GM18951 (cell line): ENCODE measurements around the gene NBAS.

ENCODE experiments used
- POLR2A ChIP-seq: IDR thresholded peaks from 4 replicates; pipeline ENCODE4 v1.6.1; 2011; ENCODE audit warnings: mild to moderate bottlenecking; ENCODE audit not compliant: insufficient read length, insufficient read depth; ENCODE audit errors: extremely low read depth
- in situ Hi-C: fragments of 300-500 bp; cut with MboI; formaldehyde crosslinking; loops from one replicate; pipeline ENCODE4 v1.12.0; 2022; ENCODE audit warnings: low sequenced_read_pairs, mixed read lengths, inconsistent platforms; ENCODE audit not compliant: unreplicated experiment

The NBAS gene

GRCh38 chr2:15560988-15561573, at the start of gene NBAS:
NBAS (minus strand) TSS chr2:15561334; CDS start chr2:15561304, 30 bp downstream.
- in situ Hi-C loops = no loop called here
- peak; percentile 76 for TF ChIP-seq POLR2A

- in situ Hi-C loops = no loop called here
Measured at GRCh38 chr2:15610430-15610952, 49.4 kb upstream of the NBAS start.

DNA sequence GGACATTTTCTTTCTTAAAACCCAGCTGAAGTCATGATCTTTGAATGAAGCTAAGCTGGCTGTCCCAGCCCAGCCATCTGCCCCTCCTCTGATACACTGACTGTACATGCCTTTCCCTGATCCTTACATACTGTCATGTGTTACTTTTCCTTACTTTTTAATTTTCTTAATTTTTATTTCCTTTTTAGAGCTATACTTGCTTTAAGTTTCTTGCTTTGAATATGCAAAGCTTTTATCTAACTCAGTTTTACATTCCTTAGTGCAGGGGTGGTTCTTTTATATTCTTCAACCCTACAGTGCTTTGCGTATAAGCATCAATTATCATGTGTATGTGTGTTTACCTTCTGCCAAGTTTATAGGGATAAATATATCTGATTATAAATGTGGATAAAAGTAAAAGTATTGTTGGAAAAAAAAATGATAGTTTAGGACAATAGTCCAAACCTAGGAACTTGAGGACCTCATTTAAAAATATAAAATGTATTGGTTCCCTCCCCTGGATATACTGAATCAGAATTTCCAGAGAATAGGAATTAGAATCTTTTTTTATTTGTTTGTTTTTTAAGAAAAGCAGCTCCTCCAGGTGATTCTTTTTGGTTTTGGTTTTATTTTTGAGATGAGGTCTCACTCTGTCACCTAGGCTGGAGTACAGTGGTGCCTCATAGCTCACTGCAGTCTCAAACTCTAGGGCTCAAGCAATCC, 48.4 kb upstream of the NBAS start:
- no peak for TF ChIP-seq POLR2A
- in situ Hi-C loops = no loop called here

More at GRCh38 chr2:15610430-15610952, 49.4 kb upstream of the NBAS start:
- no peak for TF ChIP-seq POLR2A

GRCh38 chr2:15608392-15608761, 47.2 kb upstream of the NBAS start:
- in situ Hi-C loops = no loop called here

GRCh38 chr2:15607709-15608391, 46.7 kb upstream of the NBAS start:
- in situ Hi-C loops = no loop called here
- TF ChIP-seq POLR2A = no peak

More at GRCh38 chr2:15608392-15608761, 47.2 kb upstream of the NBAS start:
- TF ChIP-seq POLR2A = no peak

DNA sequence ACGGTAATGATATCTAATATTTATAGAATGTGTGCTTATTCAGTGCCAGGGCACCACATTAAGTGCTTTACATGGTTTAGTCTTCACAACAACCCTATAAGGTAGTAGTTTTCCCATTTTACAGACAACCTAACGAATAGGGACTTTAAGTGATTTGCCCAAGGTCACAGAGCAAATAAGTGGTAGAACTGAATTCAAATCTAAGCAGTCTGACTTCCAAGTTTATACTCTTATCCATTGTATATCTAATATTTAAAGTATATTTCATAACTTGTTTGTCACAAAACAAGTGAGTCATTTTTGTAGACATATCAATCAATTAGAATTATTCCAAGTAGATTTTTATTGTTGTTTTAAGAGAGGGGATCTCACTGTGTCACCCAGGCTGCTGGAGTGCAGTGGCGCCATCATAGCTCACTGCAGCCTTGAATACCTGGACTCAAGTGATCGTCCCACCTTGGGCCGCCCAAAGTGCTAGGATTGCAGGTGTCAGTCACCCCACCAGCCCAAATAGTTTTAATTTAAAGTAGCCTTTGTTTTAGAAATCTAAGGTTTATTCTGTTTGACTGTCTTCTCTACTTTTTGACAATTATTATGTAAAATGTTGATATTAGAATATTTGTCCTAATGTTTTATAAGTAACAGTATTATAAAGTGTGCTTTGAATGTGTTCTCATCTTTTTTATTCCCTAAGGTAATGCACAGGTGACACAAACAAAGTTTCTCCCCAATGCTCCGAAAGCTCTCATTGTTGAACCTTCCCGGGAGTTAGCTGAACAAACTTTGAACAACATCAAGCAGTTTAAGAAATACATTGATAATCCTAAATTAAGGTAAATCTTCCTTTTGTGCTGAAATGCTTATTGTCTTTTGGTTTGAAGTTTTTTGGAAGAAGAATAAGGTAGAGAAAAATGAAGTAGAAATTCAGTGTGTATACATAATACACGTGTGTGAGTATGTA, 45.6 kb upstream of the NBAS start:
- TF ChIP-seq POLR2A = no peak
- in situ Hi-C loops = no loop called here

GRCh38 chr2:15605721-15606120, 44.6 kb upstream of the NBAS start:
- in situ Hi-C loops = no loop called here

GRCh38 chr2:15603948-15604347, 42.8 kb upstream of the NBAS start:
- TF ChIP-seq POLR2A = no peak
- in situ Hi-C loops = no loop called here

More at GRCh38 chr2:15605721-15606120, 44.6 kb upstream of the NBAS start:
- TF ChIP-seq POLR2A = no peak

DNA sequence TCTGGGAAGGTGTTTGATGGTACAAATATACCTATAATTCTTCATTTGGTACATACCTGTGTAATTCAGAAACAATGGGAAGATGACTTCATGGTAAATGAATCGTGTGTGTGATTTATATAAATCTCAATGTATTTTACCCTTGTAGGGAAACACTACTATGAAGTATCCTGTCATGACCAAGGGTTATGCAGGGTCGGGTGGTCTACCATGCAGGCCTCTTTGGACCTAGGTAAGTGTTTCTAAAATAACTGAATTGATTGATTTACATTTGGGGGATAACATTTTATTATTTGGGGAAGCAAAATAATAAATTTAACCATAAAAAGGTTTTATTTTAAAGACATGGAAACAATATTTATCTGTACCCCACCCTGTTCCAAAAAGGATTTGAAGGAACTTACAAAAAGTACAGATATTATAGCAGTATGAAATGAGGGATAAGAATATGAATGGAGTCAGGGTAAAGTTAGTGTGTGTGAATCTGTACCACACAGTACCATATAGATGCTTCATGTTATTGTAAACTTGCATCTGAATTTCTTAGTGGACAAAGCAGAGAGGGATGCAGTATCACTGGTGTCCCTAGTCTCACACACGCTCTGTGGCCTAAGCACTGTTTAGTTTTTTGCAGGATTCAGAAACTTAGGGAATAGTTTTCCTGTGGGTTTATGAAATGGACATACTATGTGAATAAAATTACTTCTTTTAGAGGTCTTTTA, 42.1 kb upstream of the NBAS start:
- no peak for TF ChIP-seq POLR2A

GRCh38 chr2:15602393-15602792, 41.3 kb upstream of the NBAS start:
- no peak for TF ChIP-seq POLR2A
- in situ Hi-C loops = no loop called here

More for the DNA sequence above, 42.1 kb upstream of the NBAS start:
- in situ Hi-C loops = no loop called here

GRCh38 chr2:15601681-15602080, 40.5 kb upstream of the NBAS start:
- no peak for TF ChIP-seq POLR2A
- in situ Hi-C loops = no loop called here

DNA sequence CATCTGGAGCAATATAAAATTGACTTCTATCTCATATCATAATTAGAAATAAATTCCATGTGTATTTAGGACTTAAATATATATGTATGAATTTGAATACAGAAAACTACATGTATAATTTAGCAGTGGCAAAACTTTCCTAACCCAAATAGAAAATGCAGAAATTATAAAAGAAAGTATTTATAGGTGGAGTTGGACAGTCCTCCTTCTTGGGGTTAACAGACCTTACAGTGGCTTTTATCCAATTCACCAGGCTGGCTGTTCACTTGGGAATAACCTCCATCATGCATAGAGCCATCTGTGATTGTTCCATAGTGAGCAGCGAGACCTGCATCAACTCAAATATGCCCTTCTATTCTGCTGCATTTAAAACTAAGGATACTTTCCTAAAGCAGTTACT, 38.9 kb upstream of the NBAS start:
- TF ChIP-seq POLR2A = no peak
- in situ Hi-C loops = no loop called here

DNA sequence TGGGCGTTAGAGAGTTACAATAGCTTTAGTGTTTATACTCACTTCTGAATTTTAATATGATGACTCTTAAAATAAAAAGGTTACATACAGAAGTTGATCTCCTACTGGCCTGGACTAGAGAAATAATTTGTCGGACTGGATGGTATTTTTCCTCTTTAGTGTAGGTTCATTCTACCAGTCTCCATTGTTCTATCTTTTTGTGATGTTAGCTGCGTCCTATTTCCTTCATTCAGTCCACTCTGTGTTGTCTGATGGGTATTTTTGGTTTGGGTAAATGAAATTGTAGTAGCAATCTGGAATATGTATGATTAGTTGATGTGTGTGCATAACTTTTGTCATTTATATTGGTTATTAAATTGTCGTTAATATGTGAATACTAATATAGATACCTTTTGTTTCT, 35.8 kb upstream of the NBAS start:
- TF ChIP-seq POLR2A = no peak
- in situ Hi-C loops = no loop called here
